NCI-H2107 treated with DMSO at 0.1 percent for 48 hours (cell line): Measurements from ENCODE around the gene CAMSAP1.

Source experiments
- DNase-seq: peaks from one replicate; lab custom pipeline; 2025; ENCODE audit not compliant: unreplicated experiment; lab: John Stamatoyannopoulos, UW

The CAMSAP1 gene

GRCh38 chr9:135883410-135884089, 23.8 kb downstream of the CAMSAP1 start:
- no peak for DNase-seq

- no peak for DNase-seq
Observed at GRCh38 chr9:135882011-135882410, 25.3 kb downstream of the CAMSAP1 start.

GRCh38 chr9:135880438-135880837, 26.9 kb downstream of the CAMSAP1 start:
- DNase-seq: no peak

GRCh38 chr9:135879619-135880018, 27.7 kb downstream of the CAMSAP1 start:
- DNase-seq: no peak

GRCh38 chr9:135879237-135879601, 28.1 kb downstream of the CAMSAP1 start:
- DNase-seq: no peak

GRCh38 chr9:135878528-135879236, 28.7 kb downstream of the CAMSAP1 start:
- DNase-seq: no peak

GRCh38 chr9:135877791-135878527, 29.4 kb downstream of the CAMSAP1 start:
- peak; percentile 31 for DNase-seq

GRCh38 chr9:135876936-135877335, 30.4 kb downstream of the CAMSAP1 start:
- no peak for DNase-seq

GRCh38 chr9:135874859-135875258, 32.5 kb downstream of the CAMSAP1 start:
- DNase-seq: no peak

- no peak for DNase-seq
Observed at GRCh38 chr9:135869909-135870308, 37.4 kb downstream of the CAMSAP1 start.

- DNase-seq: no peak
Observed at GRCh38 chr9:135865531-135865930, 41.8 kb downstream of the CAMSAP1 start.

GRCh38 chr9:135864447-135865049, 42.8 kb downstream of the CAMSAP1 start:
- DNase-seq: peak; percentile 70

- DNase-seq: no peak
Observed at GRCh38 chr9:135862809-135863208, 44.5 kb downstream of the CAMSAP1 start.

GRCh38 chr9:135858491-135859185, 48.7 kb downstream of the CAMSAP1 start:
- no peak for DNase-seq

- no peak for DNase-seq
Observed at GRCh38 chr9:135857843-135858242, 49.5 kb downstream of the CAMSAP1 start.

GRCh38 chr9:135857371-135857786, 50.0 kb downstream of the CAMSAP1 start:
- DNase-seq: no peak

- DNase-seq: no peak
Observed at GRCh38 chr9:135851748-135852147, 55.6 kb downstream of the CAMSAP1 start.

GRCh38 chr9:135850737-135851136, 56.6 kb downstream of the CAMSAP1 start:
- no peak for DNase-seq

GRCh38 chr9:135849181-135849580, 58.2 kb downstream of the CAMSAP1 start:
- no peak for DNase-seq

GRCh38 chr9:135848341-135849047, 58.9 kb downstream of the CAMSAP1 start:
- DNase-seq: no peak
